Renal cortical epithelial cell (primary cell): ENCODE data around the gene COL19A1. TPM values are rescaled to one million over a fixed set of nuclear protein-coding genes. Genes with fewer than 3 reads are reported as not detected.

ENCODE experiments used
- DNase-seq: peaks from one replicate; pipeline ENCODE4 v3.0.0-alpha.2; 2011; ENCODE audit warnings: low read depth
- total RNA-seq: library from RNA; depleted of rRNA; stranded (reverse); fragments of >200 nt; gene quantifications from 2 replicates; pipeline ENCODE4 v1.2.3, GENCODE V29; 2014

COL19A1 gene
- total RNA-seq, 1 donor from 2014 or later = not detected

GRCh38 chr6:70059039-70059719, 192.8 kb downstream of the COL19A1 start:
- DNase-seq = no peak

- DNase-seq = no peak
Observed at GRCh38 chr6:70060680-70061079, 194.3 kb downstream of the COL19A1 start.

GRCh38 chr6:70061546-70061945, 195.2 kb downstream of the COL19A1 start:
- DNase-seq = no peak

GRCh38 chr6:70062010-70062409, 195.7 kb downstream of the COL19A1 start:
- no peak for DNase-seq

- DNase-seq = no peak
Observed at GRCh38 chr6:70072540-70073179, 206.3 kb downstream of the COL19A1 start.

GRCh38 chr6:70073637-70074036, 207.3 kb downstream of the COL19A1 start:
- DNase-seq = no peak

GRCh38 chr6:70079241-70079640, 212.9 kb downstream of the COL19A1 start:
- no peak for DNase-seq

- no peak for DNase-seq
Observed at GRCh38 chr6:70080443-70081070, 214.2 kb downstream of the COL19A1 start.

- DNase-seq = no peak
Observed at GRCh38 chr6:70082830-70083229, 216.5 kb downstream of the COL19A1 start.

- DNase-seq = no peak
Observed at GRCh38 chr6:70086806-70087205, 220.4 kb downstream of the COL19A1 start.

- no peak for DNase-seq
Observed at GRCh38 chr6:70094156-70094555, 227.8 kb downstream of the COL19A1 start.

GRCh38 chr6:70099732-70100131, 233.4 kb downstream of the COL19A1 start:
- no peak for DNase-seq

GRCh38 chr6:70103798-70104197, 237.4 kb downstream of the COL19A1 start:
- DNase-seq = no peak

- DNase-seq = peak; percentile 44
Observed at GRCh38 chr6:70107852-70108629, 241.7 kb downstream of the COL19A1 start.

GRCh38 chr6:70110126-70111022, 244.0 kb downstream of the COL19A1 start:
- peak; percentile 41 for DNase-seq

- no peak for DNase-seq
Observed at GRCh38 chr6:70111737-70112136, 245.4 kb downstream of the COL19A1 start.

GRCh38 chr6:70112716-70113115, 246.4 kb downstream of the COL19A1 start:
- DNase-seq = no peak

GRCh38 chr6:70113171-70113570, 246.8 kb downstream of the COL19A1 start:
- DNase-seq = no peak

GRCh38 chr6:70118670-70119069, 252.3 kb downstream of the COL19A1 start:
- no peak for DNase-seq

GRCh38 chr6:70119218-70119835, 253.0 kb downstream of the COL19A1 start:
- peak; percentile 68 for DNase-seq

GRCh38 chr6:70124443-70124842, 258.1 kb downstream of the COL19A1 start:
- DNase-seq = peak; percentile 79
